CD14-positive monocyte (primary cell): Measurements from ENCODE around the gene SALL3. TPM values are rescaled to one million over a fixed set of nuclear protein-coding genes. Genes with fewer than 3 reads are reported as not detected.
A peak's percentile ranks its signal among the peaks of the same experiment; 100 is the strongest.

ENCODE experiments used
- DNase-seq, 3 donors: peaks; one replicate each; pipeline ENCODE4 v3.0.0-alpha.2; 2011 to 2022
- H2AFZ ChIP-seq: 2 replicates; pipeline ENCODE4 v1.6.0; 2012; ENCODE audit warnings: mild to moderate bottlenecking, low read depth, low read length, inconsistent platforms; ENCODE audit not compliant: insufficient read depth, poor library complexity, severe bottlenecking
- H3K27ac ChIP-seq, 2 donors: 1 replicate in 1 of 2; 2 replicates in 1 of 2; pipeline ENCODE4 v1.5.1; 2012 to 2013; ENCODE audit warnings: low read length in 2 of 2, control low read depth in 1 of 2, inconsistent platforms in 1 of 2, low read depth in 1 of 2, mild to moderate bottlenecking in 1 of 2
- H3K27me3 ChIP-seq, 2 donors: one replicate each; pipeline versions ENCODE4 v1.6.0 to v1.6.1; 2011 to 2013; ENCODE audit warnings: low read length in 2 of 2; ENCODE audit not compliant: control insufficient read depth in 2 of 2, insufficient read depth in 2 of 2
- H3K36me3 ChIP-seq, 2 donors: replicated peaks in 1 of 2; 1 replicate in 1 of 2; 2 replicates in 1 of 2; pipeline versions ENCODE4 v1.5.1 to v1.6.1; 2012 to 2013; ENCODE audit warnings: low read length in 2 of 2, control low read depth in 1 of 2, inconsistent platforms in 1 of 2, mild to moderate bottlenecking in 1 of 2; ENCODE audit not compliant: insufficient read depth in 2 of 2, control insufficient read depth in 1 of 2
- H3K4me1 ChIP-seq, 2 donors: 1 replicate in 1 of 2; 2 replicates in 1 of 2; pipeline versions ENCODE4 v1.5.1 to v1.6.1; 2012 to 2013; ENCODE audit warnings: low read length in 2 of 2, control low read depth in 1 of 2, inconsistent platforms in 1 of 2, mild to moderate bottlenecking in 1 of 2, moderate library complexity in 1 of 2; ENCODE audit not compliant: insufficient read depth in 2 of 2, control insufficient read depth in 1 of 2
- H3K4me2 ChIP-seq: replicated peaks from 2 replicates; pipeline ENCODE3; 2012; ENCODE audit warnings: low read length, moderate library complexity, mild to moderate bottlenecking; ENCODE audit not compliant: poor library complexity, severe bottlenecking; ENCODE audit errors: extremely low read depth
- H3K4me3 ChIP-seq, 3 experiments: fragments of 200-600 bp in 1 of 3; sonication (generic) in 1 of 3; replicated peaks in 1 of 3; 1 replicate in 2 of 3; 2 replicates in 1 of 3; pipeline ENCODE4 v1.5.1; 2011 to 2013; ENCODE audit warnings: low read length in 3 of 3, mild to moderate bottlenecking in 3 of 3, control low read depth in 2 of 3, low read depth in 2 of 3, inconsistent platforms in 1 of 3, moderate library complexity in 1 of 3
- H3K79me2 ChIP-seq: 2 replicates; pipeline ENCODE4 v1.6.0; 2012; ENCODE audit warnings: mild to moderate bottlenecking, control low read depth, inconsistent platforms, low read length, moderate library complexity; ENCODE audit not compliant: insufficient read depth
- H3K9ac ChIP-seq: 2 replicates; pipeline ENCODE4 v1.6.0; 2017; ENCODE audit warnings: low read length, mild to moderate bottlenecking; ENCODE audit not compliant: insufficient read depth, poor library complexity, severe bottlenecking
- H3K9me3 ChIP-seq, 2 donors: replicated peaks in 1 of 2; 1 replicate in 1 of 2; 2 replicates in 1 of 2; pipeline versions ENCODE4 v1.5.1 to v1.6.1; 2012 to 2013; ENCODE audit warnings: low read length in 2 of 2, control low read depth in 1 of 2; ENCODE audit not compliant: control insufficient read depth in 1 of 2, insufficient read depth in 1 of 2
- H4K20me1 ChIP-seq: 2 replicates; pipeline ENCODE4 v1.6.0; 2012; ENCODE audit warnings: mild to moderate bottlenecking, low read length, control low read depth, moderate library complexity; ENCODE audit not compliant: insufficient read depth
- H3K27ac Mint-ChIP-seq, 7 donors: one replicate each; pipeline ENCODE4 v1.8.0; 2020; ENCODE audit warnings: mild to moderate bottlenecking in 7 of 7, mixed read lengths in 7 of 7, moderate library complexity in 6 of 7, inconsistent platforms in 2 of 7
- H3K27me3 Mint-ChIP-seq, 3 donors: one replicate each; pipeline ENCODE4 v1.8.0; 2021 to 2022; ENCODE audit warnings: low read depth in 3 of 3, mild to moderate bottlenecking in 3 of 3, mixed read lengths in 3 of 3, moderate library complexity in 3 of 3, inconsistent platforms in 1 of 3
- H3K36me3 Mint-ChIP-seq, 2 donors: one replicate each; pipeline ENCODE4 v1.8.0; 2020; ENCODE audit warnings: mixed read lengths in 2 of 2, inconsistent platforms in 1 of 2, mild to moderate bottlenecking in 1 of 2
- H3K4me1 Mint-ChIP-seq: one replicate; pipeline ENCODE4 v1.8.0; 2020; ENCODE audit warnings: mild to moderate bottlenecking, mixed read lengths
- H3K4me3 Mint-ChIP-seq, 2 donors: one replicate each; pipeline ENCODE4 v1.8.0; 2020; ENCODE audit warnings: mild to moderate bottlenecking in 2 of 2, mixed read lengths in 2 of 2, moderate library complexity in 1 of 2
- H3K9me3 Mint-ChIP-seq, 7 donors: one replicate each; pipeline ENCODE4 v1.8.0; 2020 to 2022; ENCODE audit warnings: mixed read lengths in 7 of 7, mild to moderate bottlenecking in 6 of 7, moderate library complexity in 6 of 7, inconsistent platforms in 2 of 7
- WGBS: methylation state at CpG from one replicate; pipeline ENCODE4 v1.1.5; 2013; ENCODE audit warnings: missing lambda C conversion rate; ENCODE audit not compliant: insufficient coverage; 5-methylcytosine and 5-hydroxymethylcytosine counted together
- intact Hi-C, 2 donors: fragments of 100-400 bp; cut with micrococcal nuclease; formaldehyde crosslinking; loops; one replicate each; pipeline versions ENCODE4 v1.15.0 to v1.15.1; 2023
- polyA plus RNA-seq, 3 donors: library from polyadenylated mRNA; depleted of rRNA in 1 of 3; unstranded in 2 of 3; stranded (reverse) in 1 of 3; fragments of 300-500 nt in 2 of 3; fragments of >200 nt in 1 of 3; fragmentation: Illumina TruSeq in 2 of 3; gene quantifications; 1 replicate in 2 of 3; 2 replicates in 1 of 3; pipeline ENCODE4 v1.2.3, GENCODE V29; 2012 to 2021
- TF ChIP-seq, protein P1 (sequence below): fragments of 200-600 bp; IDR thresholded peaks from one replicate; pipeline ENCODE4 v1.8.0; 2022; ENCODE audit warnings: antibody characterized with exemption, mild to moderate bottlenecking

The SALL3 gene
- polyA plus RNA-seq, 3 donors: not detected

DNA sequence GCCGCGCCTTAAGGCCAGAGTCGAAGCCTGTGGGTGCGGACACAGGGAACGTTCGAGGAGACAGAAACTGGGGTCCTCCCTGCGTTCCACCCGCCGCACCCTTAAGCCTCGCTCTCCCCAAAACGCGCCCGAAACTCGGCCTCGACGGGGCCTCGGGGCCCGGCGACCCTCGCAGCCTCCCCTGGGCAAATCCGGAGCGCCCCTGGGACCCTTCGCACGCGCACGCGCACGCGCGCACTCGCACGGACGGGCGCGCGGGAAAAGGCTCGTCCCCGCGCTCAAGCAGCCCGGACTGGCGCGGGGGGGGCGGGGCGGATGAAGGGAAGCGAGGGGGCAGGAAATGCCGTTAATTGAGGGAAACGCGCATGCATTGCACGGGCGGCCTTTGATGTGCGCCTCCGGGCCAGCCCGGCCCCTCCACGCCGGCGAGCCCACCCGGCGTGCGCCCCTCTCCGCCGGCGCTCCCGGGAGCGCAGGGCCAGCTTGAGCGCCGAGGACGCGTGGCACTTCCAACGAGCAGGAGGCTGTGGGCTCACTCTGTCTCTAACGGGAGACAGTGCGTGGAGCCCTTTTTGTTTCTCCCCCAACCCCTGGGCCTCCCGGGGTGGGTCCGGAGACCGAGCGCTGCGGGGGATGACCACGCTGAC lies 5.4 kb upstream of the SALL3 start:
- Histone ChIP-seq H3K27ac (no peak overlapping the region), H3K27me3 (peaks cover 37 to 69% of the 10 kb centered on the region in 2 donors), H3K4me3 (no peak overlapping the region), H3K4me1 (no peaks in the 10 kb centered on the region), H3K4me2 (no peak overlapping the region), H4K20me1 (no peaks in the 10 kb centered on the region), H2AFZ (no peak overlapping the region), H3K36me3 (no peaks in the 10 kb centered on the region), H3K9ac (no peak overlapping the region), H3K79me2 (no peaks in the 10 kb centered on the region), H3K9me3 (peaks cover 0 to 29% of the 10 kb centered on the region in 2 donors)
- Mint-ChIP-seq H3K27ac (no peak overlapping the region), H3K36me3 (no peaks in the 10 kb centered on the region), H3K4me1 (no peaks in the 10 kb centered on the region), H3K27me3 (peaks cover 63 to 82% (median 65%) of the 10 kb centered on the region in 3 donors), H3K4me3 (peak overlapping the region in 1 of 2 donors; percentile 72), H3K9me3 (peaks cover 0 to 14% (median 2%) of the 10 kb centered on the region in 7 donors)
- WGBS: 2% methylated on average over 71 of the region's 77 CpGs
- intact Hi-C loops: no loop called here
- DNase-seq: no peak
- TF ChIP-seq, protein P1, sequence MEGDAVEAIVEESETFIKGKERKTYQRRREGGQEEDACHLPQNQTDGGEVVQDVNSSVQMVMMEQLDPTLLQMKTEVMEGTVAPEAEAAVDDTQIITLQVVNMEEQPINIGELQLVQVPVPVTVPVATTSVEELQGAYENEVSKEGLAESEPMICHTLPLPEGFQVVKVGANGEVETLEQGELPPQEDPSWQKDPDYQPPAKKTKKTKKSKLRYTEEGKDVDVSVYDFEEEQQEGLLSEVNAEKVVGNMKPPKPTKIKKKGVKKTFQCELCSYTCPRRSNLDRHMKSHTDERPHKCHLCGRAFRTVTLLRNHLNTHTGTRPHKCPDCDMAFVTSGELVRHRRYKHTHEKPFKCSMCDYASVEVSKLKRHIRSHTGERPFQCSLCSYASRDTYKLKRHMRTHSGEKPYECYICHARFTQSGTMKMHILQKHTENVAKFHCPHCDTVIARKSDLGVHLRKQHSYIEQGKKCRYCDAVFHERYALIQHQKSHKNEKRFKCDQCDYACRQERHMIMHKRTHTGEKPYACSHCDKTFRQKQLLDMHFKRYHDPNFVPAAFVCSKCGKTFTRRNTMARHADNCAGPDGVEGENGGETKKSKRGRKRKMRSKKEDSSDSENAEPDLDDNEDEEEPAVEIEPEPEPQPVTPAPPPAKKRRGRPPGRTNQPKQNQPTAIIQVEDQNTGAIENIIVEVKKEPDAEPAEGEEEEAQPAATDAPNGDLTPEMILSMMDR: no peak

DNA sequence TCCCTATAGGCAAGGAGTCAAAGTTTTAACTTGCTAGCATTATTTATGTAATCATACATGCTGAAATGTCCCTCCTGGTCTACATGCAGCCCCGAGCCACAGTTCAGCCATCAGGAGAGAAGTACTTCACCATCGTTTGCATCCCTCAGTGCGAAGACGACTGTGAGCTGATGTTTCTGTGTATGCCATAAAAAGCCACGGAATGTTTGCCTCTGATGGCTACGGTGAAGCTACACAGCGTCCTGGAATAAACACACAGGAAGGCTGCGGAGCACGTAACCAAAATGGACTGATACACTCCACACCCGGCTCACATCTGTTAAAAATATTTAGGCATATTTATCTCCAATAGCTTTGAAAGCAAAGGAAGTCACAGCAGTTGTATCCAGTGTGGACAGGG lies 4.3 kb upstream of the SALL3 start:
- H3K27me3 Mint-ChIP-seq: peaks cover 60 to 79% (median 63%) of the 10 kb centered on the region in 3 donors
- H3K4me1 Mint-ChIP-seq: no peaks in the 10 kb centered on the region
- H3K4me3 ChIP-seq: no peak overlapping the region
- H3K27ac Mint-ChIP-seq: no peak overlapping the region
- H3K79me2 ChIP-seq: no peaks in the 10 kb centered on the region
- DNase-seq: no peak
- H3K27ac ChIP-seq: no peak overlapping the region
- H3K9me3 ChIP-seq: peaks cover 0 to 29% of the 10 kb centered on the region in 2 donors
- no peak overlapping the region for H3K9ac ChIP-seq
- peaks cover 38 to 69% of the 10 kb centered on the region in 2 donors for H3K27me3 ChIP-seq
- H3K36me3 Mint-ChIP-seq: no peaks in the 10 kb centered on the region
- H3K36me3 ChIP-seq: no peaks in the 10 kb centered on the region
- H3K4me1 ChIP-seq: no peaks in the 10 kb centered on the region
- peaks cover 0 to 14% (median 2%) of the 10 kb centered on the region in 7 donors for H3K9me3 Mint-ChIP-seq
- H3K4me2 ChIP-seq: no peak overlapping the region
- 5% methylated on average over 5 of the region's 10 CpGs for WGBS
- H2AFZ ChIP-seq: no peak overlapping the region
- H4K20me1 ChIP-seq: no peaks in the 10 kb centered on the region
- TF ChIP-seq, protein P1: no peak
- intact Hi-C loops: no loop called here
- H3K4me3 Mint-ChIP-seq: peak overlapping the region in 1 of 2 donors; percentile 87
